ENCODE measurements around the gene F7. TPM values are rescaled to one million over a fixed set of nuclear protein-coding genes. Genes with fewer than 3 reads are reported as not detected.

Gene F7
- total and polyA plus RNA-seq, 2 donors (not counting 3 experiments of a cell fraction or from before 2014, with no cell fraction given), result not detected

DNA sequence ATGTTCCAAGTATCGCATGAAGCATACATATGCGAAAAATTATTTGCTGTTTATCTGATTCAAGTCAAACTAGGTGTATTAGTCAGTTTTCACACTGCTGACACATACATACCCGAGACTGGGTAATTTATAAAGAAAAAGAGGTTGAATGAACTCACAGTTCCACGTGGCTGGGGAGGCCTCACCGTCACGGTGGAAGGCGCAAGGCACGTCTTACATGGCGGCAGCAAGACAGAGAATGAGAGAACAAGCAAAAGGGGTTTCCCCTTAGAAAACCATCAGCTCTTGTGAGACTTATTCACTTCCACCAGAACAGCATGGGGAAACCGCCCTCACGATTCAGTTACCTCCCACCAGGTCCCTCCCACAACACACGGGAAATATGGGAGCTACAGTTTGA, 39.9 kb downstream of the F7 start:
- no peak for FAIRE-seq
- dilution Hi-C loops (cut with MboI; ENCODE audit: extremely low pct_ligation_motif_present, low sequenced_read_pairs), result no loop called here
- CTCF ChIA-PET, result no interaction called here

DNA sequence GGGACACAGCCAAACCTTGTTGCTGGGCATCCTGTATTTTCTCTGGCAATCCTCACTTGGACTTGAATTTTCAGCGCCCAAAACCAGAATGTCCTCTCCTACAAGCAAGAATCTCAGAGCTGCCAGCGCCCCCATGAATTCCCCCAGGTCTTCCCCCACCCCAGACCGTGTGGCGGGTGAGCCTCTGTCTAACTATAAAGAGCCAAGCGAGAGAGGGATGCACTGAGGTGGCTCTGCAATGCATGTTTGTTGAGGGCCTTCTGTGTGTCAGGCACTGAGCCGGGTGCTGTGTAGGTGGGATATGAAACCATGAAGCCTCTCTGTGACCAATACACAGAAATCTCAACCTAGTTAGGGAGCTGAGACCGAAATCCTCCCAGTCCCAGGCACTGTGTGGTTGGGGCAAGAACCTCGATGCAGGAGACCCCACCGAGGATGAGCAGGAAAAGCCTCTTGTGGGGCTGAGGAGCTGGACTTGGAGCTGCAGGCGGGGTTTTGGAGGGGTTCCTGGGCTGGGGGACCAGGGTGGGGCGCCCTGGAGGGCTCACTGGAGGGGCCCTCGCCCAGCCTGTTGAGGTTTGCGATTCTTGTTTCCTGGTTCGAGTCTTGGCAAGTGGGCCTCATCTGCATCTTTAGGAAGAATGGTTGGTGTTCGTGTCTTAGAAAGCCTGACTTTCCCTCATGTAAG, 40.5 kb downstream of the F7 start:
- no peaks in the 10 kb centered on the region for H3K79me2 ChIP-seq (ENCODE audit: control insufficient read depth, insufficient read depth, low read length)
- no peak overlapping the region for H3K9ac ChIP-seq (replicated peaks; ENCODE audit: extremely low read depth, insufficient read depth, low read length)
- no peak for FAIRE-seq
- intact Hi-C loops (cut with micrococcal nuclease), result no loop called here
- H3K4me2 ChIP-seq (ENCODE audit: insufficient read depth, low read length), result no peak overlapping the region
- dilution Hi-C loops (cut with MboI; ENCODE audit: extremely low pct_ligation_motif_present, low sequenced_read_pairs), result no loop called here
- no TSS peak for BruUV-seq (replicated peaks)
- ChIA-PET CTCF (no interaction called here), POLR2A (no interaction called here)
- DNase-seq (ENCODE audit: low read depth, low spot score), result no peak
- no peak for TF ChIP-seq POLR2AphosphoS5 (IDR thresholded peaks at IDR 0.05; ENCODE audit: insufficient read depth, low read depth, low read length)
- H2AFZ ChIP-seq (ENCODE audit: low read depth, low read length), result no peak overlapping the region
- no peaks in the 10 kb centered on the region for H3K4me1 ChIP-seq (ENCODE audit: control insufficient read depth, extremely low read depth, insufficient read depth, low read length)
- H3K4me3 ChIP-seq (replicated peaks in 1 of 3; ENCODE audit: insufficient read depth in 1 of 3, low read depth in 1 of 3, low read length in 3 of 3), result no peak overlapping the region
- H4K20me1 ChIP-seq (replicated peaks; ENCODE audit: control insufficient read depth, extremely low read depth, insufficient read depth, low read length), result no peaks in the 10 kb centered on the region
- H3K27ac ChIP-seq (ENCODE audit: insufficient read depth, low read depth, low read length), result no peak overlapping the region
- H3K9me1 ChIP-seq (replicated peaks; ENCODE audit: control insufficient read depth, extremely low read depth, insufficient read depth, low read length), result no peaks in the 10 kb centered on the region
- H3K27me3 ChIP-seq (ENCODE audit: control insufficient read depth in 2 of 2, insufficient read depth in 2 of 2, low read length in 2 of 2), result peaks cover 0 to 2% of the 10 kb centered on the region in 2 experiments
- H3K9me3 ChIP-seq (replicated peaks; ENCODE audit: control insufficient read depth, insufficient read depth, low read length), result no peaks in the 10 kb centered on the region
- H3K36me3 ChIP-seq (ENCODE audit: control insufficient read depth in 2 of 2, extremely low read depth in 1 of 2, insufficient read depth in 2 of 2, low read length in 2 of 2), result no peaks in the 10 kb centered on the region

More for the DNA sequence above, 39.9 kb downstream of the F7 start:
- DNase-seq (ENCODE audit: low read depth, low spot score), result no peak
- Histone ChIP-seq H3K27ac (ENCODE audit: insufficient read depth, low read depth, low read length) (no peak overlapping the region), H3K36me3 (ENCODE audit: control insufficient read depth in 2 of 2, extremely low read depth in 1 of 2, insufficient read depth in 2 of 2, low read length in 2 of 2) (no peaks in the 10 kb centered on the region), H4K20me1 (replicated peaks; ENCODE audit: control insufficient read depth, extremely low read depth, insufficient read depth, low read length) (no peaks in the 10 kb centered on the region), H3K9ac (replicated peaks; ENCODE audit: extremely low read depth, insufficient read depth, low read length) (no peak overlapping the region), H3K4me3 (replicated peaks in 1 of 3; ENCODE audit: insufficient read depth in 1 of 3, low read depth in 1 of 3, low read length in 3 of 3) (no peak overlapping the region), H2AFZ (ENCODE audit: low read depth, low read length) (no peak overlapping the region), H3K4me2 (ENCODE audit: insufficient read depth, low read length) (no peak overlapping the region), H3K9me3 (replicated peaks; ENCODE audit: control insufficient read depth, insufficient read depth, low read length) (no peaks in the 10 kb centered on the region), H3K9me1 (replicated peaks; ENCODE audit: control insufficient read depth, extremely low read depth, insufficient read depth, low read length) (no peaks in the 10 kb centered on the region), H3K79me2 (ENCODE audit: control insufficient read depth, insufficient read depth, low read length) (no peaks in the 10 kb centered on the region), H3K27me3 (ENCODE audit: control insufficient read depth in 2 of 2, insufficient read depth in 2 of 2, low read length in 2 of 2) (peaks cover 0 to 2% of the 10 kb centered on the region in 2 experiments), H3K4me1 (ENCODE audit: control insufficient read depth, extremely low read depth, insufficient read depth, low read length) (no peaks in the 10 kb centered on the region)
- intact Hi-C loops (cut with micrococcal nuclease), result no loop called here
- no TSS peak for BruUV-seq (replicated peaks)
- TF ChIP-seq JUN (IDR thresholded peaks at IDR 0.05; ENCODE audit: borderline replicate concordance, insufficient read depth, insufficient read length, low read depth), result no peak
- TF ChIP-seq, protein P1, sequence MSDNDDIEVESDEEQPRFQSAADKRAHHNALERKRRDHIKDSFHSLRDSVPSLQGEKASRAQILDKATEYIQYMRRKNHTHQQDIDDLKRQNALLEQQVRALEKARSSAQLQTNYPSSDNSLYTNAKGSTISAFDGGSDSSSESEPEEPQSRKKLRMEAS (IDR thresholded peaks at IDR 0.05; ENCODE audit: insufficient read depth, insufficient read length), result no peak
- TF ChIP-seq EZH2 (IDR thresholded peaks at IDR 0.05; ENCODE audit: borderline replicate concordance, low read depth, low read length, severe bottlenecking), result no peak
- POLR2A ChIA-PET, result no interaction called here
